Fibroblast of skin of back (primary cell): Measurements from ENCODE around the gene KCNK15.

Source experiments
- DNase-seq: peaks from one replicate; pipeline ENCODE4 v3.0.0-alpha.2; 2013

The KCNK15 gene

GRCh38 chr20:44790638-44791393 is 45.2 kb downstream of the KCNK15 start:
- no peak for DNase-seq

GRCh38 chr20:44792796-44793195 is 47.1 kb downstream of the KCNK15 start:
- DNase-seq, result no peak

DNA sequence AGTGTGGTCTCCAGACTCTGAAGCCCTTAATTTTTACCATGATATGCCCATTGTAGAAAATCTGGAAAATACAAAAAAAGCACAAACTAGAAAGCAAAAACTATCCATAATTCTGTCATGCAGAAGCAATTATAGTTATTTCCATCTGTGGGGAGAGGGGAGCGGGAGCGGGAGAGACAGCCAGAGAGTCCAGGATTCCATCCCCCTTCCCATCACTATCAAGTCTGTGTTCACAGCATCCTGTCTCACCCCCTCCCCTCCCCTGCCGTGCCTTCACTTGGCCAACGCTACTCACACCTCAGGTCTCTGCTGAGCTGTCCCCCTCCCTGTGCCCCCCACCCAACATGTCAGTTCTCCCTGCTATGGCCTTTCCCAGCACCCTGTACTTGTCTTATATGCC is 50.2 kb downstream of the KCNK15 start:
- no peak for DNase-seq

DNA sequence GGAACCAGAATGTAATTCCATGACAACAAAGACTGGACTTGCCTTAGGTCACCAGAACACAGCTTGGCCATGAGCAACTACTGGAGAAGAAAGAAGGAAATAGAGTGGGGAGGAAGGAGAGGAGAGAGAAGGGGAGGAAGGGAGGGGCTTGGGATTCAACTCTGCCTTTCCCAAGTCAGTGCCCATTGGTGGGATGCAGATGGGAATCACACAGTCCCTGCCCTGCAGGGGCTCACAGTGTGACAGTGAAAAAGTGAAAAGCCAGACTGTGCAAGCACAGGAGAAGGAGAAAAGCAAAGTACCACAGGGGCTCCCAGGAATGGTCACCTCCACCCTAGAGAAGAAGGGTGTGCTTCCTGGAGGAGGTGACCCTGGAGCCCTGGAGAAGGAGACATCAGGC is 50.6 kb downstream of the KCNK15 start:
- no peak for DNase-seq

- no peak for DNase-seq
Observed at GRCh38 chr20:44796758-44797457, 51.2 kb downstream of the KCNK15 start.

DNA sequence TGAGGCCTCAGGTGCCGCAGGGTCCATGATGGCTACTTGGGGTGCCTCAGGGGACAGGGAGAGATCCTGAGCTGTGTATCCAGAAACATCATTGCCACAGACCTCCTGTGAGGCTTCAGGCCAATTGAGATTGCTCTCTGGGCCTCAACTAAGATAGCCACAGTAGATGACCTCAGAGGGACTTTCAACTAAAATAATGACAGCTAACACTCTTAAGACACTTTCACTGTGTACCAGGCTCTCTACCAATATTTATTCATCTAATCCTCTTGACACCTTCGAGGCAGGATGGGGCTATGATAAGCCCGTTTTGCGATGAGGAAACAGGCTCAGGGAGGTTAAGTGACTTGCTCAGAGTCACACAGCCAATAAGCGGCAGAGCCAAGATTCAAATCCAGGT is 54.0 kb downstream of the KCNK15 start:
- DNase-seq, result no peak

GRCh38 chr20:44800391-44801046 is 54.9 kb downstream of the KCNK15 start:
- no peak for DNase-seq
